Gastrocnemius medialis (tissue), 4 donors: Measurements from ENCODE around the gene TMUB1. TPM values are rescaled to one million over a fixed set of nuclear protein-coding genes. Genes with fewer than 3 reads are reported as not detected.
A peak's percentile ranks its signal among the peaks of the same experiment; 100 is the strongest.

Experiments
- ATAC-seq, 2 donors: fragments of 150-250 bp; one replicate each; pipeline ENCODE4 v1.9.1; 2016
- DNase-seq, 2 donors: peaks; one replicate each; pipeline ENCODE4 v3.0.0-alpha.2; 2019
- H3K27ac ChIP-seq, 4 donors: fragments of 200-600 bp; sonication (generic); 1 replicate in 1 of 4; 2 replicates in 3 of 4; pipeline ENCODE4 v1.5.1; 2016 to 2018; ENCODE audit warnings: mild to moderate bottlenecking in 2 of 4, moderate library complexity in 1 of 4
- H3K27me3 ChIP-seq, 3 donors: fragments of 200-600 bp; sonication (generic) in 2 of 3; 1 replicate in 1 of 3; 2 replicates in 2 of 3; pipeline versions ENCODE4 v1.5.1 to v1.6.0; 2016 to 2019; ENCODE audit warnings: mild to moderate bottlenecking in 1 of 3, moderate library complexity in 1 of 3
- H3K36me3 ChIP-seq, 2 donors: fragments of 200-600 bp; sonication (generic) in 1 of 2; one replicate each; pipeline ENCODE4 v1.5.1; 2017 to 2018
- H3K4me1 ChIP-seq, 2 donors: fragments of 200-600 bp; sonication (generic) in 1 of 2; one replicate each; pipeline ENCODE4 v1.5.1; 2016 to 2017; ENCODE audit warnings: mild to moderate bottlenecking in 2 of 2
- H3K4me3 ChIP-seq, 4 donors: fragments of 200-600 bp; sonication (generic) in 3 of 4; 1 replicate in 1 of 4; 2 replicates in 3 of 4; pipeline ENCODE4 v1.5.1; 2016 to 2019; ENCODE audit warnings: mild to moderate bottlenecking in 2 of 4
- H3K9me3 ChIP-seq, 3 donors: fragments of 200-600 bp; sonication (generic) in 2 of 3; 1 replicate in 1 of 3; 2 replicates in 2 of 3; pipeline ENCODE4 v1.5.1; 2016 to 2019
- POLR2A ChIP-seq, 2 donors: fragments of 450-650 bp; IDR thresholded peaks; one replicate each; pipeline ENCODE4 v1.6.1; 2017; ENCODE audit warnings: antibody characterized with exemption in 2 of 2, mild to moderate bottlenecking in 2 of 2, moderate library complexity in 2 of 2
- in situ Hi-C, 4 donors: fragments of 200-750 bp; cut with MboI; loops; one replicate each; pipeline versions ENCODE4 v1.15.0 to v1.8.0; 2017; ENCODE audit warnings: low sequenced_read_pairs in 4 of 4
- intact Hi-C: fragments of 100-400 bp; cut with DNase I; formaldehyde crosslinking; loops from one replicate; pipeline ENCODE4 v1.15.1; 2023; ENCODE audit warnings: low total_unique reads
- total RNA-seq, 4 donors: library from RNA; depleted of rRNA; stranded (reverse); fragments of >200 nt; gene quantifications; one replicate each; pipeline versions ENCODE4 v1.1.0 to v1.2.3, GENCODE V29; 2016
- TF ChIP-seq, protein P1 (sequence below), 5 experiments: fragments of 450-650 bp in 3 of 5; fragments of 200-600 bp in 2 of 5; sonication (generic) in 2 of 5; IDR thresholded peaks in 4 of 5; conservative IDR thresholded peaks in 1 of 5; 1 replicate in 4 of 5; 2 replicates in 1 of 5; pipeline ENCODE4 v1.5.1; 2016 to 2019; ENCODE audit warnings: antibody characterized with exemption in 5 of 5, mild to moderate bottlenecking in 3 of 5, moderate library complexity in 3 of 5

TMUB1 gene
- total RNA-seq, 4 donors from 2014 or later: 55.5 to 137 (median 97.4) TPM

DNA sequence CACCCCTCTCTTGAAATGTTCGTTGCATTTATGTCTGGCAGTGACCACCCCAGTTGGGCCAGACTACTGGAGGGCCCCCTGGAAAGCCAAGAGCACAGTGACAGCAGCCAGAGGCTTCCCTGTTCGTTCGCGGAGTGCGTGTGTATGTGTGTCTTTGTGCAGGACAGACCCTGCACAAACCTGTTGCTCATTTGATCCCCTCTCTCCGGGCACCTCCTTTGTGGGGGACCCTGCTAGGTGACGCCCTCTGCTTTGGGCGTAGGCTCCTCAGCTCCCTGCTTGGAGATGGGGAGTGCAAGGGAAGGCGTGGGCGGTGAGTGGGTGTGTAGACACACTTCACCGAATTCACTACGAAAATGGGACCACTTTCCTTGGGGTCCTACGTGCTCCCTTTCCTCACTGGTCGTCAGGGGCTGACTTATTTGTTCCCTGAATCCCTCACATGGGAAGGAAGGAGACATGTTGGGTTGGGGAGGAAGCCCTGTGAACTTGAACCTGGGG lies 41.7 kb upstream of the TMUB1 start:
- TF ChIP-seq, protein P1, sequence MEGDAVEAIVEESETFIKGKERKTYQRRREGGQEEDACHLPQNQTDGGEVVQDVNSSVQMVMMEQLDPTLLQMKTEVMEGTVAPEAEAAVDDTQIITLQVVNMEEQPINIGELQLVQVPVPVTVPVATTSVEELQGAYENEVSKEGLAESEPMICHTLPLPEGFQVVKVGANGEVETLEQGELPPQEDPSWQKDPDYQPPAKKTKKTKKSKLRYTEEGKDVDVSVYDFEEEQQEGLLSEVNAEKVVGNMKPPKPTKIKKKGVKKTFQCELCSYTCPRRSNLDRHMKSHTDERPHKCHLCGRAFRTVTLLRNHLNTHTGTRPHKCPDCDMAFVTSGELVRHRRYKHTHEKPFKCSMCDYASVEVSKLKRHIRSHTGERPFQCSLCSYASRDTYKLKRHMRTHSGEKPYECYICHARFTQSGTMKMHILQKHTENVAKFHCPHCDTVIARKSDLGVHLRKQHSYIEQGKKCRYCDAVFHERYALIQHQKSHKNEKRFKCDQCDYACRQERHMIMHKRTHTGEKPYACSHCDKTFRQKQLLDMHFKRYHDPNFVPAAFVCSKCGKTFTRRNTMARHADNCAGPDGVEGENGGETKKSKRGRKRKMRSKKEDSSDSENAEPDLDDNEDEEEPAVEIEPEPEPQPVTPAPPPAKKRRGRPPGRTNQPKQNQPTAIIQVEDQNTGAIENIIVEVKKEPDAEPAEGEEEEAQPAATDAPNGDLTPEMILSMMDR (IDR thresholded peaks at IDR 0.05 in 4 of 5, conservative IDR thresholded peaks at IDR 0.05 in 1 of 5): no peak
- no peak for TF ChIP-seq POLR2A (IDR thresholded peaks at IDR 0.05)
- ATAC-seq: no peak
- Histone ChIP-seq H3K36me3 (peaks cover 0 to 26% of the 10 kb centered on the region in 2 donors), H3K27ac (no peak overlapping the region), H3K4me3 (peak overlapping the region; percentile 49 to 58 (median 55)), H3K27me3 (no peaks in the 10 kb centered on the region), H3K4me1 (peaks cover 4 to 22% of the 10 kb centered on the region in 2 donors), H3K9me3 (no peaks in the 10 kb centered on the region)
- in situ Hi-C loops (loop anchor here in 2 of 4 donors (10.0 kb wide), 1 partner anchor 50 kb away; no protein-coding TSS in a partner anchor), intact Hi-C loops (loop anchor here (1.0 to 2.0 kb wide), 3 partner anchors 47 to 178 kb away; no protein-coding TSS in a partner anchor)
- DNase-seq: no peak

DNA sequence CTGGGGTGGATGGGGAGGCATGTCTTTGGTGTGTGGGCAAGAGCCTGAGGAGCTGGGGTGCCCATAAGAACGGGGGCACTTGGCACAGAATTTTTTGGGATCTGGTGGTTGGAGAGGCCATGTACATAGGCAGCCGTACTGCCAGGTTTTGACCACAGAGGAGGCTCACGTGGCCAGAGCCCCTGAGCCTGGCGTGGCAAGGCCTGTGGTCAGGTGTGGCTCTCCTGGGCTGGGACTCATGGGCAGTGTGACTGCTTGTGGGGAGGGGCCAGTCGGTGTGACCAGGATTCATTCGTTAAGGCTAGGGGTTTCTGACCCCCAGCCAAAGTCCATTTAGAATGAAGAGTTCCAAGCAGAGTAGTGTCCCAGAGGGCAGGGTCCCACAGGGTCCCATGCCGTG lies 41.2 kb upstream of the TMUB1 start:
- no peak for DNase-seq
- Histone ChIP-seq H3K4me1 (peaks cover 4 to 22% of the 10 kb centered on the region in 2 donors), H3K9me3 (no peaks in the 10 kb centered on the region), H3K4me3 (no peak overlapping the region), H3K27me3 (no peaks in the 10 kb centered on the region), H3K36me3 (peaks cover 0 to 26% of the 10 kb centered on the region in 2 donors), H3K27ac (no peak overlapping the region)
- no peak for ATAC-seq
- in situ Hi-C loops: loop anchor here in 2 of 4 donors (10.0 kb wide), 1 partner anchor 50 kb away; no protein-coding TSS in a partner anchor
- no peak for TF ChIP-seq POLR2A (IDR thresholded peaks at IDR 0.05)
- TF ChIP-seq, protein P1 (IDR thresholded peaks at IDR 0.05 in 4 of 5, conservative IDR thresholded peaks at IDR 0.05 in 1 of 5): no peak
- intact Hi-C loops: loop anchor here (1.0 to 2.0 kb wide), 3 partner anchors 48 to 179 kb away; no protein-coding TSS in a partner anchor

DNA sequence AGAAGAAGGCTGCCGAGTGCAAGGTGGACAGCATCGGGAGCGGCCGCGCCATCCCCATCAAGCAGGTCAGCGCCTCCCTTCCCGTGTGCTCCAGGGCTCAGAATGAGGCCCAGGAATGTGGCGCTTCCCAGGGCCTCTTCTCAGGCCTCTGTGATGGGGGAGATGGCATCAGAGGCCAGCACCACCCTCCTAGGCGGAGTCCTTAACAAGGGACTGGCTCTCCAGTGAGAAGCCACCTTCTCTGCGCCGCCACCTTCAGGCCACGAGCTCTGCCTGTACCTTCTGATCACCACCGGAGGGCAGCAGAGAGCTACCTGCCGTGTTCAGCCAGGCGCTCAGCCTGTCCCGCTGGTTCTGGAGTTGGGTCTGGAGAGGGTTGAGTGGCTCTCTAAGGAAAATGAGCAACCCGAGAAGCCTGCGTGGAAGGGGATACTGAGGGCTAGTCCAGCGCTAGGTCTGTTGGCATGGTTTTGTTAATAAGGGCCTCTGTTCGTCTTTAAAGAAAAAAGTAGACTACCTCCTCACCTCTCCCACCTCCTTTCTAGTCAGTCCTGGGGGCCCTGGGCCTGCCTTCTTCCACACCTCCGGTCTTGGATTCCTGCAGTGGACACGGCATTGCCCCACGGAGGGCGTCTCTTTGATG lies 40.6 kb upstream of the TMUB1 start:
- TF ChIP-seq POLR2A (IDR thresholded peaks at IDR 0.05): no peak
- TF ChIP-seq, protein P1 (IDR thresholded peaks at IDR 0.05 in 4 of 5, conservative IDR thresholded peaks at IDR 0.05 in 1 of 5): peak; percentile 85 to 98 (median 95)
- DNase-seq (peak; percentile 66 to 75), ATAC-seq (peak; percentile 84 to 94)
- no peaks in the 10 kb centered on the region for H3K9me3 ChIP-seq
- peaks cover 4 to 22% of the 10 kb centered on the region in 2 donors for H3K4me1 ChIP-seq
- H3K4me3 ChIP-seq: no peak overlapping the region
- peaks cover 0 to 26% of the 10 kb centered on the region in 2 donors for H3K36me3 ChIP-seq
- no peak overlapping the region for H3K27ac ChIP-seq
- intact Hi-C loops (loop anchor here (1.0 to 2.0 kb wide), 3 partner anchors 48 to 179 kb away; no protein-coding TSS in a partner anchor), in situ Hi-C loops (loop anchor here in 2 of 4 donors (10.0 kb wide), 1 partner anchor 51 kb away; no protein-coding TSS in a partner anchor)
- no peaks in the 10 kb centered on the region for H3K27me3 ChIP-seq

DNA sequence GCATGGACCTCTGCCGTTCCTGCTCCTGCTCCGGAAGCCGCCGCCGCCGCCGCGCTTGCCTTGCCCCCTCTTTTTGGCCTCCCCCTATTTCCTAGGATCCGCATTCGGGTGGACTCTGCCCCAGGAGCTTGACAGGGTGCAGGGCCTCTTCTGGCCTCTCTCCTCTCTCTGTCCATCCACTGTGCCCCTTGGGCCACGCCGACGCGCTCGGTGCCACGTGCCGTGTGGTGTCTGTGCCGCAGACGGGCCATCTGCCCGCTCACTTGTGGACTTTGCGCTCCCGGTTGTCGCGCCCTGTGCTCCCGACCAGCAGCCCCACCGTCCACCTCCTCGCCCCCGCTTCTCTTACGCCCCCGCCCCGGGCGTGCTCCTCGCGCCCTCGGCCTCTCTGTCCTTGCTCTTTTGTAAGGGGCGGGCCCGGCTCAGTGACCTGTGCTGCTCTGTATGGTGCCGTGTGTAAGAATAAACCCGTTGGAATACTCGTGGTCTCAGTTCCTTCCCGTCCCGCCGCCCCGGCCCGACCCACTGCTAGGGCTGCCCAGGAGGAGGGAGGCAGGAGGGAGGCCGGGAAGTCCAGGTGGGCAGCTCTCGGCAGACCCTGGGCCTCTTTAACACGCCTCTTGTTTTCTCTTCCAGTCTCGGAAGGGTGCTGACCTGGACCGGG lies 40.0 kb upstream of the TMUB1 start:
- H3K4me3 ChIP-seq: no peak overlapping the region
- peaks cover 4 to 22% of the 10 kb centered on the region in 2 donors for H3K4me1 ChIP-seq
- no peak for ATAC-seq
- no peaks in the 10 kb centered on the region for H3K9me3 ChIP-seq
- intact Hi-C loops: no loop called here
- TF ChIP-seq, protein P1 (IDR thresholded peaks at IDR 0.05 in 4 of 5, conservative IDR thresholded peaks at IDR 0.05 in 1 of 5): no peak
- TF ChIP-seq POLR2A (IDR thresholded peaks at IDR 0.05): no peak
- no peak for DNase-seq
- H3K27me3 ChIP-seq: no peaks in the 10 kb centered on the region
- H3K27ac ChIP-seq: no peak overlapping the region
- in situ Hi-C loops: loop anchor here in 2 of 4 donors (10.0 kb wide), 1 partner anchor 52 kb away; no protein-coding TSS in a partner anchor
- H3K36me3 ChIP-seq: peaks cover 0 to 29% of the 10 kb centered on the region in 2 donors
